MM.1S (cell line): ENCODE measurements around the gene BICD1.

Experiments used
- DNase-seq: peaks from one replicate; pipeline ENCODE4 v3.0.0-alpha.2; 2015
- H2AFZ ChIP-seq: fragments of 300-600 bp; sonication (generic); 2 replicates; pipeline ENCODE4 v1.6.0; 2016; ENCODE audit warnings: antibody characterized with exemption, low read length
- H3F3A ChIP-seq: fragments of 300-600 bp; sonication (generic); 2 replicates; pipeline ENCODE4 v1.6.1; 2016; ENCODE audit warnings: mild to moderate bottlenecking, antibody characterized with exemption, low read length, moderate library complexity, mixed read lengths; ENCODE audit not compliant: insufficient read depth
- H3K27ac ChIP-seq: fragments of 300-600 bp; sonication (generic); 2 replicates; pipeline ENCODE4 v1.5.1; 2016; ENCODE audit warnings: mild to moderate bottlenecking, low read length
- H3K27me3 ChIP-seq: fragments of 300-600 bp; sonication (generic); replicated peaks from 2 replicates; pipeline ENCODE4 v1.6.0; 2016; ENCODE audit warnings: low read length; ENCODE audit not compliant: insufficient read depth
- H3K36me3 ChIP-seq: fragments of 300-600 bp; sonication (generic); replicated peaks from 2 replicates; pipeline ENCODE4 v1.6.1; 2016; ENCODE audit warnings: mild to moderate bottlenecking, low read length, mixed read lengths; ENCODE audit not compliant: insufficient read depth
- H3K4me1 ChIP-seq: fragments of 300-600 bp; sonication (generic); 2 replicates; pipeline ENCODE4 v1.6.1; 2016; ENCODE audit warnings: low read length, mixed read lengths
- H3K4me2 ChIP-seq: fragments of 300-600 bp; sonication (generic); 2 replicates; pipeline ENCODE4 v1.6.0; 2016; ENCODE audit warnings: low read depth, low read length
- H3K4me3 ChIP-seq: fragments of 300-600 bp; sonication (generic); 2 replicates; pipeline ENCODE4 v1.5.1; 2016; ENCODE audit warnings: low read length, mixed read lengths
- H3K79me2 ChIP-seq: fragments of 300-600 bp; sonication (generic); 2 replicates; pipeline ENCODE4 v1.6.1; 2016; ENCODE audit warnings: mixed run types, low read length, mixed read lengths
- H3K9ac ChIP-seq: fragments of 300-600 bp; sonication (generic); 2 replicates; pipeline ENCODE4 v1.6.1; 2016; ENCODE audit warnings: low read length, mixed read lengths
- H3K9me2 ChIP-seq: fragments of 300-600 bp; sonication (generic); replicated peaks from 2 replicates; pipeline ENCODE4 v1.6.1; 2016; ENCODE audit warnings: mild to moderate bottlenecking, low read length, mixed read lengths; ENCODE audit not compliant: insufficient read depth
- H3K9me3 ChIP-seq: fragments of 300-600 bp; sonication (generic); replicated peaks from 2 replicates; pipeline ENCODE4 v1.6.1; 2016; ENCODE audit warnings: mild to moderate bottlenecking, low read length, mixed read lengths; ENCODE audit not compliant: insufficient read depth
- H4K20me1 ChIP-seq: fragments of 300-600 bp; sonication (generic); 2 replicates; pipeline ENCODE4 v1.6.1; 2016; ENCODE audit warnings: mild to moderate bottlenecking, low read length, moderate library complexity, mixed read lengths; ENCODE audit not compliant: insufficient read depth
- EZH2 ChIP-seq: fragments of 300-600 bp; sonication (generic); optimal IDR thresholded peaks from 2 replicates; pipeline ENCODE3; 2017; ENCODE audit warnings: low read depth, mild to moderate bottlenecking, antibody characterized with exemption, low read length, mixed read lengths
- EZH2phosphoT487 ChIP-seq: fragments of 300-600 bp; sonication (generic); IDR thresholded peaks from 2 replicates; pipeline ENCODE4 v1.6.1; 2018; ENCODE audit warnings: antibody characterized with exemption, low read length
- TF ChIP-seq, protein P1 (sequence below): fragments of 300-600 bp; sonication (generic); IDR thresholded peaks from 2 replicates; pipeline ENCODE4 v1.5.1; 2016; ENCODE audit warnings: antibody characterized with exemption, low read length, mixed read lengths

BICD1 gene

DNA sequence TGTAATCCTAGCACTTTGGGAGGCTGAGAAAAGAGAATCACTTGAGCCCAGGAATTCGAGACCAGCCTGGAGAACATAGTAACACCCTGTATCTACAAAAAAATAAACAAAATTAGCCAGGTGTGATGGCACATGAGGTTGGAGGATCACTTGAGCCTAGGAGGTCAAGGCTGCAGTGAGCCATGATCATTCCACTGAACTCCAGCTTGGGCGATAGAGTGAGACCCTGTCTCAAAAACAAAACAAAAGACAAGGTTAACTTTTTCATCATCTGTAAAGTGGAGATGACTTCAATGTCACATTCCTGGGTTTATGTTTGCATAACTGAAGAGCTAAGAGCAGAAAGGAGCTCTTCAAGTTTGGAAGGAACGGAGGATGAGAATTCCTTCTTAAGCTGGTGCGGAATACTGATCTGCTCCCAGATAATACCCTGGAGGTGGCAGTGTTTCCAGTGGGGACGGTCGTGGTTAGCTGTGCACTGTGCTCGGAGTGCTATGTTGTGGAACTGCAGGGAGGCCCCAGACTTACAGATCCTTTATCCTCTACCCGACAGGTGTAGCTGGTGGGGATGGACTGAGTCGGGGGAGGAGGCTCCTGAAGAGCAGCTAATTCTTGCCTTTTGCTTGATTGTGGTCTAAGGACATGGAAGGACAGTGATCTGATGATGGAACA lies 22.5 kb upstream of the BICD1 start:
- no peak for DNase-seq
- Histone ChIP-seq H3K9ac (no peak overlapping the region), H3F3A (no peaks in the 10 kb centered on the region), H3K9me2 (no peaks in the 10 kb centered on the region), H2AFZ (no peak overlapping the region), H3K27ac (no peak overlapping the region), H3K9me3 (no peaks in the 10 kb centered on the region), H3K4me3 (no peak overlapping the region), H3K36me3 (no peaks in the 10 kb centered on the region), H3K4me2 (no peak overlapping the region), H4K20me1 (no peaks in the 10 kb centered on the region), H3K79me2 (no peaks in the 10 kb centered on the region), H3K27me3 (no peaks in the 10 kb centered on the region), H3K4me1 (no peaks in the 10 kb centered on the region)
- TF ChIP-seq EZH2phosphoT487, result no peak
- no peak for TF ChIP-seq EZH2
- TF ChIP-seq, protein P1, sequence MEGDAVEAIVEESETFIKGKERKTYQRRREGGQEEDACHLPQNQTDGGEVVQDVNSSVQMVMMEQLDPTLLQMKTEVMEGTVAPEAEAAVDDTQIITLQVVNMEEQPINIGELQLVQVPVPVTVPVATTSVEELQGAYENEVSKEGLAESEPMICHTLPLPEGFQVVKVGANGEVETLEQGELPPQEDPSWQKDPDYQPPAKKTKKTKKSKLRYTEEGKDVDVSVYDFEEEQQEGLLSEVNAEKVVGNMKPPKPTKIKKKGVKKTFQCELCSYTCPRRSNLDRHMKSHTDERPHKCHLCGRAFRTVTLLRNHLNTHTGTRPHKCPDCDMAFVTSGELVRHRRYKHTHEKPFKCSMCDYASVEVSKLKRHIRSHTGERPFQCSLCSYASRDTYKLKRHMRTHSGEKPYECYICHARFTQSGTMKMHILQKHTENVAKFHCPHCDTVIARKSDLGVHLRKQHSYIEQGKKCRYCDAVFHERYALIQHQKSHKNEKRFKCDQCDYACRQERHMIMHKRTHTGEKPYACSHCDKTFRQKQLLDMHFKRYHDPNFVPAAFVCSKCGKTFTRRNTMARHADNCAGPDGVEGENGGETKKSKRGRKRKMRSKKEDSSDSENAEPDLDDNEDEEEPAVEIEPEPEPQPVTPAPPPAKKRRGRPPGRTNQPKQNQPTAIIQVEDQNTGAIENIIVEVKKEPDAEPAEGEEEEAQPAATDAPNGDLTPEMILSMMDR, result no peak

DNA sequence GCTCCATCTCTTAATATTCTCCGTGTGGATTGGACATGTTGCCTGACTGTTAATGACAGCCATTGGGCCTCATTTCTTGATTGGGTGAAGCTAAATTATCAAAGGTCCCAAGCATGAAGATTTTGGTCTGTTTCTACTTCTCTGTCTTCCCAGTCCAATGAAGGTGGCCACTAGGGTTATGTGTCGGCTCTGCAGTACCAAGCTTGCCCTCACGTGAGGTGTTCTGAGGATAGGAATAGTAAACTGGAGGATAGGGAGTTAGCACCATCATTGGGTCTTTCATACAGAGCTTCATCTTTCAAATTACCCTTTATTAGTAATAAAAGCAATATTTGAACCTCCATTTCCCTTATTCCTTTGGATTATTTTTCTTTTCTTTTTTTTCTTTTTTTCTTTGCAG lies 21.9 kb upstream of the BICD1 start:
- Histone ChIP-seq H3K4me1 (no peaks in the 10 kb centered on the region), H2AFZ (no peak overlapping the region), H3K36me3 (no peaks in the 10 kb centered on the region), H3K79me2 (no peaks in the 10 kb centered on the region), H3K27ac (no peak overlapping the region), H3K4me2 (no peak overlapping the region), H3K27me3 (no peaks in the 10 kb centered on the region), H3F3A (no peaks in the 10 kb centered on the region), H3K4me3 (no peak overlapping the region), H3K9me3 (no peaks in the 10 kb centered on the region), H3K9me2 (no peaks in the 10 kb centered on the region), H3K9ac (no peak overlapping the region), H4K20me1 (no peaks in the 10 kb centered on the region)
- TF ChIP-seq EZH2, result no peak
- TF ChIP-seq EZH2phosphoT487, result no peak
- TF ChIP-seq, protein P1, result no peak
- no peak for DNase-seq

DNA sequence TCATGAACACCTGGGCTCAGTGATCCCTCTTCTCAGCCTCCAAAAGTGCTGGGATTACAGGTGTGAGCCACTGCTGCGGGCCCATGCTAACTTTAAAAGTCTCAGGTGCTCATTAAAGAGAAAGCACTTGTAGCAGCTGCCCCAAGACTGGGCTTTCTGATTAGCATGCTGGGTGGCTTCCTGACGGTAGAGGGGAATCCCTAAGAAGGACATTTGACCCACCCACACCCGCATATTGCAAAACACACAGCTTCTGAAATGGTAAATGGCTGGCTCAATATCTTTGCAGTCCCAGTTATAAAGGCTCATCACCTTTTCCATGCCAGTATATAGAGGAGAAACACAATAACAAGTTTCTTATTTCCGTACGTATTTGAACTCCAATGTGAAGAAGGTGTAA lies 19.3 kb upstream of the BICD1 start:
- no peak overlapping the region for H2AFZ ChIP-seq
- no peak overlapping the region for H3K27ac ChIP-seq
- H4K20me1 ChIP-seq, result no peaks in the 10 kb centered on the region
- no peak overlapping the region for H3K4me3 ChIP-seq
- H3K9me2 ChIP-seq, result no peaks in the 10 kb centered on the region
- TF ChIP-seq EZH2phosphoT487 (no peak), EZH2 (no peak)
- TF ChIP-seq, protein P1, result no peak
- H3K79me2 ChIP-seq, result no peaks in the 10 kb centered on the region
- no peaks in the 10 kb centered on the region for H3K36me3 ChIP-seq
- H3K9ac ChIP-seq, result no peak overlapping the region
- no peaks in the 10 kb centered on the region for H3F3A ChIP-seq
- no peaks in the 10 kb centered on the region for H3K4me1 ChIP-seq
- no peak overlapping the region for H3K4me2 ChIP-seq
- H3K27me3 ChIP-seq, result no peaks in the 10 kb centered on the region
- DNase-seq, result peak; percentile 31
- no peaks in the 10 kb centered on the region for H3K9me3 ChIP-seq
